Sigmoid colon (tissue), 7 donors: Measurements from ENCODE around the gene AKR1A1. TPM values are rescaled to one million over a fixed set of nuclear protein-coding genes. Genes with fewer than 3 reads are reported as not detected.
"Not testable (repeated sequence)": the region's sequence is repeated elsewhere in the genome, so short reads cannot be mapped to it uniquely, and the experiment has no call there.

Source experiments
- DNase-seq: peaks from one replicate; pipeline ENCODE4 v3.0.0-alpha.2; 2019
- H3K27ac ChIP-seq, 4 donors: fragments of 200-600 bp; sonication (generic); one replicate each; pipeline ENCODE4 v1.5.1; 2016 to 2019; ENCODE audit warnings: mild to moderate bottlenecking in 1 of 4
- H3K27me3 ChIP-seq, 3 donors: fragments of 200-600 bp; sonication (generic); one replicate each; pipeline ENCODE4 v1.5.1; 2019; ENCODE audit warnings: mild to moderate bottlenecking in 1 of 3
- H3K36me3 ChIP-seq, 4 donors: fragments of 200-600 bp; sonication (generic); one replicate each; pipeline ENCODE4 v1.5.1; 2016 to 2019
- H3K4me1 ChIP-seq, 4 donors: fragments of 200-600 bp; sonication (generic); one replicate each; pipeline ENCODE4 v1.5.1; 2017 to 2019
- H3K4me3 ChIP-seq, 4 donors: fragments of 200-600 bp; sonication (generic); one replicate each; pipeline ENCODE4 v1.5.1; 2017 to 2019; ENCODE audit warnings: mild to moderate bottlenecking in 2 of 4, moderate library complexity in 1 of 4
- H3K9me3 ChIP-seq, 4 donors: fragments of 200-600 bp in 3 of 4; sonication (generic) in 3 of 4; one replicate each; pipeline versions ENCODE4 v1.5.1 to v1.6.1; 2013 to 2019
- CTCF ChIP-seq, 4 experiments: fragments of 450-650 bp in 3 of 4; fragments of 200-600 bp in 1 of 4; IDR thresholded peaks; one replicate each; pipeline ENCODE4 v1.5.1; 2016 to 2019; ENCODE audit warnings: antibody characterized with exemption in 4 of 4, mild to moderate bottlenecking in 3 of 4, moderate library complexity in 2 of 4
- EP300 ChIP-seq, 4 donors: sonication (generic); formaldehyde crosslinking; IDR thresholded peaks; one replicate each; pipeline ENCODE4 v1.6.1; 2017; ENCODE audit warnings: antibody characterized with exemption in 4 of 4
- POLR2A ChIP-seq, 2 donors: fragments of 450-650 bp; IDR thresholded peaks; one replicate each; pipeline ENCODE4 v1.6.1; 2016; ENCODE audit warnings: antibody characterized with exemption in 2 of 2, mild to moderate bottlenecking in 2 of 2, moderate library complexity in 2 of 2
- POLR2AphosphoS5 ChIP-seq, 4 donors: sonication (generic); formaldehyde crosslinking; IDR thresholded peaks; one replicate each; pipeline ENCODE4 v1.6.1; 2017; ENCODE audit warnings: antibody characterized with exemption in 4 of 4
- WGBS, 2 donors: extraction: QIAGEN DNeasy Blood & Tissue Kit; methylation state at CpG; one replicate each; pipeline ENCODE4 v1.1.7; 2013; 5-methylcytosine and 5-hydroxymethylcytosine counted together
- intact Hi-C: fragments of 100-400 bp; cut with DNase I; formaldehyde crosslinking; loops from one replicate; pipeline ENCODE4 v1.15.1; 2023
- polyA plus RNA-seq, 3 donors: library from polyadenylated mRNA; stranded (reverse); fragments of 200-250 nt; gene quantifications; one replicate each; pipeline ENCODE4 v1.2.3, GENCODE V29; 2013
- total RNA-seq, 4 donors: library from RNA; depleted of rRNA; stranded (reverse); fragments of >200 nt; gene quantifications; one replicate each; pipeline ENCODE4 v1.1.0, GENCODE V29; 2016
- donor health status: healthy with polysubstance abuse.
- donor health status: Bipolar disorder and iron deficiency.
- donor health status: healthy.

The AKR1A1 gene
- total and polyA plus RNA-seq, 7 donors: 39.6 to 234 (median 64.2) TPM

GRCh38 chr1:45512641-45513054 lies 38.0 kb upstream of the AKR1A1 start:
- TF ChIP-seq POLR2AphosphoS5 (IDR thresholded peaks at IDR 0.05) (no peak), EP300 (IDR thresholded peaks at IDR 0.05) (no peak), POLR2A (IDR thresholded peaks at IDR 0.05) (no peak), CTCF (IDR thresholded peaks at IDR 0.05) (peak; percentile 6 to 66 (median 52))
- intact Hi-C loops: loop anchor here (1.0 kb wide), 1 partner anchor 58 kb away; no protein-coding TSS in a partner anchor
- no peaks in the 10 kb centered on the region for H3K9me3 ChIP-seq
- 94 to 98% methylated on average over 1 of the region's 1 CpG for WGBS, 2 donors
- peaks cover 28 to 92% (median 68%) of the 10 kb centered on the region in 4 donors for H3K36me3 ChIP-seq
- no peaks in the 10 kb centered on the region for H3K27me3 ChIP-seq
- peak; percentile 67 for DNase-seq
- peaks cover 0 to 24% (median 16%) of the 10 kb centered on the region in 4 donors for H3K4me1 ChIP-seq
- H3K4me3 ChIP-seq: no peak overlapping the region
- H3K27ac ChIP-seq: no peak overlapping the region

- Histone ChIP-seq H3K36me3 (peaks cover 28 to 93% (median 67%) of the 10 kb centered on the region in 4 donors), H3K4me1 (peaks cover 0 to 21% (median 15%) of the 10 kb centered on the region in 4 donors)
- H3K4me3 ChIP-seq, DNase-seq, H3K27me3 ChIP-seq, H3K9me3 ChIP-seq, H3K27ac ChIP-seq, intact Hi-C loops: not testable (repeated sequence)
- 79 to 84% methylated on average over 9 of the region's 9 CpGs for WGBS, 2 donors
Observed at GRCh38 chr1:45513532-45514260, 36.9 kb upstream of the AKR1A1 start.

- peak overlapping the region in 2 of 4 donors; percentile 1 to 30 for H3K27ac ChIP-seq
- no peaks in the 10 kb centered on the region for H3K9me3 ChIP-seq
- intact Hi-C loops: no loop called here
- no peak overlapping the region for H3K4me3 ChIP-seq
- no peak for TF ChIP-seq EP300 (IDR thresholded peaks at IDR 0.05)
- no peak for TF ChIP-seq POLR2A (IDR thresholded peaks at IDR 0.05)
- no peak for TF ChIP-seq CTCF (IDR thresholded peaks at IDR 0.05)
- no peak for TF ChIP-seq POLR2AphosphoS5 (IDR thresholded peaks at IDR 0.05)
- peaks cover 28 to 70% (median 48%) of the 10 kb centered on the region in 4 donors for H3K36me3 ChIP-seq
- 23 to 64% methylated on average over 3 of the region's 3 CpGs for WGBS, 2 donors
- no peak for DNase-seq
- H3K4me1 ChIP-seq: peaks cover 0 to 32% (median 29%) of the 10 kb centered on the region in 4 donors
- no peaks in the 10 kb centered on the region for H3K27me3 ChIP-seq
Observed at GRCh38 chr1:45516036-45516435, 34.6 kb upstream of the AKR1A1 start.

GRCh38 chr1:45516465-45516864 lies 34.2 kb upstream of the AKR1A1 start:
- peaks cover 28 to 65% (median 45%) of the 10 kb centered on the region in 4 donors for H3K36me3 ChIP-seq
- no peaks in the 10 kb centered on the region for H3K9me3 ChIP-seq
- no peaks in the 10 kb centered on the region for H3K27me3 ChIP-seq
- no peak for TF ChIP-seq POLR2AphosphoS5 (IDR thresholded peaks at IDR 0.05)
- no peak for TF ChIP-seq CTCF (IDR thresholded peaks at IDR 0.05)
- TF ChIP-seq POLR2A (IDR thresholded peaks at IDR 0.05): no peak
- no peak for TF ChIP-seq EP300 (IDR thresholded peaks at IDR 0.05)
- peaks cover 0 to 32% (median 29%) of the 10 kb centered on the region in 4 donors for H3K4me1 ChIP-seq
- intact Hi-C loops: no loop called here
- no peak for DNase-seq
- no peak overlapping the region for H3K4me3 ChIP-seq
- H3K27ac ChIP-seq: peak overlapping the region in 1 of 4 donors; percentile 30
- 38 to 77% methylated on average over 4 of the region's 4 CpGs for WGBS, 2 donors

- H3K27ac ChIP-seq: not testable (repeated sequence)
Observed at GRCh38 chr1:45518366-45518765, 32.3 kb upstream of the AKR1A1 start.

More at GRCh38 chr1:45518366-45518765, 32.3 kb upstream of the AKR1A1 start:
- intact Hi-C loops, DNase-seq, H3K4me3 ChIP-seq, H3K27me3 ChIP-seq, H3K9me3 ChIP-seq: not testable (repeated sequence)
- Histone ChIP-seq H3K4me1 (peaks cover 0 to 39% (median 33%) of the 10 kb centered on the region in 4 donors), H3K36me3 (peaks cover 17 to 46% (median 34%) of the 10 kb centered on the region in 4 donors)
- WGBS, 2 donors: 74 to 85% methylated on average over 4 of the region's 4 CpGs
